A673 (cell line): Measurements from ENCODE around the gene UPF1. TPM values are rescaled to one million over a fixed set of nuclear protein-coding genes. Genes with fewer than 3 reads are reported as not detected.

Experiments used
- BruUV-seq: library from RNA; stranded (reverse); fragments of 400-500 nt; replicated peaks from 2 replicates; lab custom pipeline; 2021; lab: Mats Ljungman, UMichigan
- CTCF ChIA-PET: fragments of 300-600 bp; sonication (Branson Sonifier 250); formaldehyde crosslinking; loops from one replicate; lab custom pipeline; 2022; ENCODE audit warnings: antibody characterized with exemption; lab: Charles Lee
- POLR2A ChIA-PET: fragments of 300-600 bp; sonication (Branson Sonifier 250); formaldehyde crosslinking; loops from one replicate; lab custom pipeline; 2022; ENCODE audit warnings: antibody characterized with exemption; ENCODE audit not compliant: low non-redundant PET; lab: Charles Lee
- DNase-seq: peaks from one replicate; pipeline ENCODE4 v3.0.0-alpha.2; 2015; ENCODE audit warnings: low spot score
- H3K27ac ChIP-seq: fragments of 200-600 bp; sonication (generic); 2 replicates; pipeline ENCODE4 v1.5.1; 2016; ENCODE audit warnings: mixed run types, low read depth, mild to moderate bottlenecking, mixed read lengths, antibody characterized with exemption, low read length; ENCODE audit not compliant: poor library complexity, severe bottlenecking
- H3K27me3 ChIP-seq: fragments of 200-600 bp; sonication (generic); replicated peaks from 2 replicates; pipeline ENCODE4 v1.6.1; 2017; ENCODE audit warnings: mixed run types, low read depth, mild to moderate bottlenecking, mixed read lengths, antibody characterized with exemption, low read length; ENCODE audit not compliant: insufficient read depth, poor library complexity
- H3K36me3 ChIP-seq: fragments of 200-600 bp; sonication (generic); 2 replicates; pipeline ENCODE4 v1.6.1; 2016; ENCODE audit warnings: mixed run types, mild to moderate bottlenecking, mixed read lengths, antibody characterized with exemption, low read length; ENCODE audit not compliant: insufficient read depth, poor library complexity, severe bottlenecking
- H3K4me1 ChIP-seq: fragments of 200-600 bp; sonication (generic); 2 replicates; pipeline ENCODE4 v1.6.1; 2017; ENCODE audit warnings: mixed run types, mild to moderate bottlenecking, mixed read lengths, antibody characterized with exemption, low read length; ENCODE audit not compliant: insufficient read depth, poor library complexity, severe bottlenecking
- H3K4me3 ChIP-seq: fragments of 200-600 bp; sonication (generic); 2 replicates; pipeline ENCODE4 v1.5.1; 2016; ENCODE audit warnings: low read depth, mixed run types, mild to moderate bottlenecking, mixed read lengths, low read length; ENCODE audit not compliant: poor library complexity, severe bottlenecking
- H3K9me3 ChIP-seq: fragments of 200-600 bp; sonication (generic); 2 replicates; pipeline ENCODE4 v1.6.1; 2016; ENCODE audit warnings: mixed run types, low read depth, mild to moderate bottlenecking, mixed read lengths, antibody characterized with exemption, low read length; ENCODE audit not compliant: poor library complexity, severe bottlenecking
- EZH2 ChIP-seq: fragments of 200-600 bp; sonication (generic); IDR thresholded peaks from 2 replicates; pipeline ENCODE4 v1.6.1; 2017; ENCODE audit warnings: borderline replicate concordance, low read depth, mild to moderate bottlenecking, mixed read lengths, antibody characterized with exemption, low read length; ENCODE audit not compliant: poor library complexity, severe bottlenecking
- intact Hi-C: fragments of 100-400 bp; cut with micrococcal nuclease; formaldehyde crosslinking; loops from one replicate; pipeline ENCODE4 v1.10.0; 2022; ENCODE audit not compliant: unreplicated experiment
- total RNA-seq: library from RNA; stranded (reverse); gene quantifications from 2 replicates; pipeline ENCODE4 v1.2.3, GENCODE V29; 2021
- TF ChIP-seq, protein P1 (sequence below): fragments of 300-800, 200-600 bp; sonication (generic); conservative IDR thresholded peaks from 2 replicates; pipeline ENCODE4 v1.5.1; 2017; ENCODE audit warnings: low read depth, mild to moderate bottlenecking, antibody characterized with exemption, low read length, moderate library complexity, mixed read lengths

The UPF1 gene
- total RNA-seq, 1 experiment from 2014 or later, result 83.8 TPM

- Histone ChIP-seq H3K27ac (no peak overlapping the region), H3K4me3 (no peak overlapping the region), H3K36me3 (no peaks in the 10 kb centered on the region), H3K27me3 (no peaks in the 10 kb centered on the region), H3K4me1 (no peaks in the 10 kb centered on the region), H3K9me3 (no peaks in the 10 kb centered on the region)
- TF ChIP-seq, protein P1, sequence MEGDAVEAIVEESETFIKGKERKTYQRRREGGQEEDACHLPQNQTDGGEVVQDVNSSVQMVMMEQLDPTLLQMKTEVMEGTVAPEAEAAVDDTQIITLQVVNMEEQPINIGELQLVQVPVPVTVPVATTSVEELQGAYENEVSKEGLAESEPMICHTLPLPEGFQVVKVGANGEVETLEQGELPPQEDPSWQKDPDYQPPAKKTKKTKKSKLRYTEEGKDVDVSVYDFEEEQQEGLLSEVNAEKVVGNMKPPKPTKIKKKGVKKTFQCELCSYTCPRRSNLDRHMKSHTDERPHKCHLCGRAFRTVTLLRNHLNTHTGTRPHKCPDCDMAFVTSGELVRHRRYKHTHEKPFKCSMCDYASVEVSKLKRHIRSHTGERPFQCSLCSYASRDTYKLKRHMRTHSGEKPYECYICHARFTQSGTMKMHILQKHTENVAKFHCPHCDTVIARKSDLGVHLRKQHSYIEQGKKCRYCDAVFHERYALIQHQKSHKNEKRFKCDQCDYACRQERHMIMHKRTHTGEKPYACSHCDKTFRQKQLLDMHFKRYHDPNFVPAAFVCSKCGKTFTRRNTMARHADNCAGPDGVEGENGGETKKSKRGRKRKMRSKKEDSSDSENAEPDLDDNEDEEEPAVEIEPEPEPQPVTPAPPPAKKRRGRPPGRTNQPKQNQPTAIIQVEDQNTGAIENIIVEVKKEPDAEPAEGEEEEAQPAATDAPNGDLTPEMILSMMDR, result no peak
- no peak for TF ChIP-seq EZH2
- intact Hi-C loops, result no loop called here
- POLR2A ChIA-PET, result no interaction called here
- BruUV-seq, result no TSS peak
- DNase-seq, result no peak
- CTCF ChIA-PET, result no interaction called here
Observed at GRCh38 chr19:18803550-18804138, 28.1 kb upstream of the UPF1 start.

DNA sequence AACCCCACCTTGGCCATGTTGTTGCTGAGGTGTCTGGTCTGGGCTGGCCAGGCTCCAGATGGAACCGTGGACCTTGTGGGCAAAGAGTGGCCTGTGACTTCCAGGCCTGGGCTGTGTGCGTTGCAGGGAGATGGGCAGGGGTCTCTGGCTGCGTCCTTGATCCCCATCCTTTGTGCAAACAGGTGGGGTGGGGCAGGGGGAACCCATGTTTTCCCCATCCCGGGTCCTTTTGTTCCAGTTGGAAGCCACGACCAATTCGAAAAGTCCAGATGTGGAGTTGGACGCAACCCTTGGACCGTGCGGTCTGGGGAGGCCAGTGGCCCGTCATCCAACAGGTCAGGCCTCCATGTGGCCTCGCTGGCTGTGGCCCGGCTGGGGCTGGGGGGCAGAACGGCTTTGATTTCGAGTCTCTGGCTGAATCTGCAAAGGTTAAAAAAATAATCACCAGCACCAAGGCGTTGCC lies 27.6 kb upstream of the UPF1 start:
- ChIA-PET POLR2A (no interaction called here), CTCF (no interaction called here)
- no peaks in the 10 kb centered on the region for H3K4me1 ChIP-seq
- no peak for DNase-seq
- no peaks in the 10 kb centered on the region for H3K36me3 ChIP-seq
- no peaks in the 10 kb centered on the region for H3K9me3 ChIP-seq
- H3K4me3 ChIP-seq, result no peak overlapping the region
- no peaks in the 10 kb centered on the region for H3K27me3 ChIP-seq
- intact Hi-C loops, result no loop called here
- no peak overlapping the region for H3K27ac ChIP-seq
- no TSS peak for BruUV-seq
- no peak for TF ChIP-seq EZH2
- TF ChIP-seq, protein P1, result no peak

GRCh38 chr19:18804643-18805042 lies 27.1 kb upstream of the UPF1 start:
- no peaks in the 10 kb centered on the region for H3K27me3 ChIP-seq
- H3K36me3 ChIP-seq, result no peaks in the 10 kb centered on the region
- no peak for TF ChIP-seq EZH2
- no peak overlapping the region for H3K4me3 ChIP-seq
- no peaks in the 10 kb centered on the region for H3K9me3 ChIP-seq
- ChIA-PET POLR2A (no interaction called here), CTCF (no interaction called here)
- intact Hi-C loops, result no loop called here
- no peaks in the 10 kb centered on the region for H3K4me1 ChIP-seq
- DNase-seq, result no peak
- BruUV-seq, result no TSS peak
- no peak overlapping the region for H3K27ac ChIP-seq

- H3K27me3 ChIP-seq, result no peaks in the 10 kb centered on the region
- BruUV-seq, result no TSS peak
- CTCF ChIA-PET, result no interaction called here
Observed at GRCh38 chr19:18807861-18808331, 23.9 kb upstream of the UPF1 start.

More at GRCh38 chr19:18807861-18808331, 23.9 kb upstream of the UPF1 start:
- Histone ChIP-seq H3K36me3 (no peaks in the 10 kb centered on the region), H3K27ac (no peak overlapping the region), H3K9me3 (no peaks in the 10 kb centered on the region), H3K4me3 (no peak overlapping the region), H3K4me1 (no peaks in the 10 kb centered on the region)
- DNase-seq, result no peak
- POLR2A ChIA-PET, result no interaction called here
- no peak for TF ChIP-seq EZH2
- TF ChIP-seq, protein P1, result no peak
- intact Hi-C loops, result no loop called here
